ENCODE results near the gene MT4. TPM values are rescaled to one million over a fixed set of nuclear protein-coding genes. Genes with fewer than 3 reads are reported as not detected.

Gene MT4
- total and polyA plus RNA-seq, 2 of the 4 experiments (the other 2 are of a cell fraction), result not detected

DNA sequence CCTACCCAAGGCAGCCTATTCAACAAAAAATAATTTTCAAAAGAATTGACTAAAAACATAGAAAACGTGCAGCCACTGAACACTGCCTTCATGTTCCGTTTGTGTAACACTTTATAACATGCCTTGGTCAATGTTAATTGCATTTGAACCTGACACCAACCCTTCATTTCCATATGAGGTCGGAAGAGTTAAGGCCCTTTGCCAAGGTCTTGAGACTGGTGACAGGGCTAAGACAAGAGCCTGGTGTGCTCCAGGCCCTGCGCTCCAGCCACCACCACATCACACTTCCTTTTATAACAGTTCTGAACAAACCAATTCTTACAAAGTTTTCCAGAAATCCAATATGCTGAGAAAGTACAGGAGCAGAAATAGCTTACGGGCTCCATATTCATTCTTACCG, 49.2 kb upstream of the MT4 start:
- Histone ChIP-seq H3K27me3 (ENCODE audit: control insufficient read depth, insufficient read depth, low read length) (no peaks in the 10 kb centered on the region), H4K20me1 (ENCODE audit: insufficient read depth, low read length) (0 out of 2 replicates have a peak, but pooled peaks cover 6% of the 10 kb centered on the region), H2BK20ac (ENCODE audit: low read depth, low read length) (no peak overlapping the region), H2AK9ac (replicated peaks; ENCODE audit: low read depth, low read length, poor library complexity) (no peak overlapping the region), H3K14ac (replicated peaks; ENCODE audit: low read depth, low read length) (no peak overlapping the region), H3K4me3 (ENCODE audit: insufficient read depth, low read depth, low read length) (no peak overlapping the region), H3K23ac (ENCODE audit: low read depth, low read length) (no peak overlapping the region), H3K9me3 (ENCODE audit: control insufficient read depth, insufficient read depth, low read length) (no peaks in the 10 kb centered on the region), H4K8ac (ENCODE audit: low read depth in 2 of 2, low read length in 2 of 2) (no peak overlapping the region), H4K91ac (ENCODE audit: insufficient read depth, low read depth, low read length) (no peak overlapping the region), H3K27ac (ENCODE audit: insufficient read depth, low read length) (no peak overlapping the region), H3K79me1 (ENCODE audit: low read depth in 1 of 2, low read length in 2 of 2) (peaks cover 22 to 25% of the 10 kb centered on the region in 2 experiments), H3K9me1 (ENCODE audit: insufficient read depth, low read length) (peaks cover 6% of the 10 kb centered on the region; the same call in 1 of the 2 replicates), H3K4ac (ENCODE audit: low read depth, low read length) (no peak overlapping the region), H3K56ac (ENCODE audit: extremely low read depth, insufficient read depth, low read length) (no peak overlapping the region), H2AFZ (replicated peaks; ENCODE audit: low read length, poor library complexity) (no peak overlapping the region), H2BK15ac (ENCODE audit: low read depth, low read length) (no peak overlapping the region), H3K9ac (ENCODE audit: low read depth, low read length) (no peak overlapping the region), H2BK120ac (ENCODE audit: low read depth, low read length) (no peak overlapping the region), H3K36me3 (ENCODE audit: control insufficient read depth, insufficient read depth, low read length) (no peaks in the 10 kb centered on the region), H3K4me1 (ENCODE audit: control insufficient read depth, insufficient read depth, low read length) (peaks cover 2% of the 10 kb centered on the region; the same call in 1 of the 2 replicates), H3K18ac (ENCODE audit: low read depth, low read length) (no peak overlapping the region), H4K5ac (ENCODE audit: low read depth, low read length) (no peak overlapping the region), H2AK5ac (ENCODE audit: low read depth, low read length) (no peak overlapping the region), H2BK5ac (ENCODE audit: low read depth, low read length, poor library complexity, severe bottlenecking) (no peak overlapping the region), H3K4me2 (ENCODE audit: low read depth, low read length) (no peak overlapping the region)
- ChIA-PET POLR2A (ENCODE audit: unreplicated experiment) (no interaction called here), CTCF (no interaction called here)
- ATAC-seq (ENCODE audit: low read depth), result no peak
- intact Hi-C loops (cut with micrococcal nuclease) (no loop called here), in situ Hi-C loops (cut with MboI; ENCODE audit: low sequenced_read_pairs) (no loop called here), dilution Hi-C loops (cut with HindIII; ENCODE audit: low sequenced_read_pairs, unreplicated experiment) (no loop called here)
- DNase-seq, result no peak
- no peak for TF ChIP-seq CHD1 (IDR thresholded peaks at IDR 0.05; ENCODE audit: low read depth, low read length)
- no peak for TF ChIP-seq RCOR1 (IDR thresholded peaks at IDR 0.05; ENCODE audit: insufficient replicate concordance, low read length)
- no peak for TF ChIP-seq MXI1 (IDR thresholded peaks at IDR 0.05; ENCODE audit: borderline replicate concordance, low read depth, low read length)
- TF ChIP-seq RFX5 (IDR thresholded peaks at IDR 0.05; ENCODE audit: low read depth, low read length), result no peak
- no peak for TF ChIP-seq CEBPB (IDR thresholded peaks at IDR 0.05; ENCODE audit: low read depth, low read length)
- no peak for TF ChIP-seq MAFK (IDR thresholded peaks at IDR 0.05; ENCODE audit: low read depth, low read length)
- TF ChIP-seq FOS (IDR thresholded peaks at IDR 0.05; ENCODE audit: low read depth, low read length), result no peak
- no peak for TF ChIP-seq POLR2A (IDR thresholded peaks at IDR 0.05; ENCODE audit: low read depth, low read length)
- no peak for TF ChIP-seq MAZ (IDR thresholded peaks at IDR 0.05; ENCODE audit: borderline replicate concordance, low read depth, low read length)
- no peak for TF ChIP-seq NFE2L2 (IDR thresholded peaks at IDR 0.05; ENCODE audit: low read depth, low read length)
- 83% methylated on average over 2 of the region's 6 CpGs; no CpG with 5 or more reads in 1 of the 2 experiments for WGBS, 2 experiments (ENCODE audit: extremely low coverage in 2 of 2, insufficient read length in 1 of 2)
- no TSS peak for BruUV-seq (replicated peaks)

All from IMR-90 (cell line).